GM12878 (cell line): ENCODE results near the gene NSD2. TPM values are rescaled to one million over a fixed set of nuclear protein-coding genes. Genes with fewer than 3 reads are reported as not detected.

ENCODE experiments used
- CEBPB ChIP-seq, 2 experiments: fragments of 150-350 bp in 1 of 2; IDR thresholded peaks; 2 replicates each; pipeline ENCODE4 v1.6.1; 2012 to 2014; ENCODE audit warnings: low read depth in 2 of 2, low read length in 2 of 2, borderline replicate concordance in 1 of 2, inconsistent platforms in 1 of 2
- E2F8 ChIP-seq: fragments of 450-650 bp; IDR thresholded peaks from 2 replicates; pipeline ENCODE4 v1.6.1; 2018; ENCODE audit warnings: mild to moderate bottlenecking, low read depth, moderate library complexity; ENCODE audit not compliant: partially characterized antibody
- MAX ChIP-seq: IDR thresholded peaks from 2 replicates; pipeline ENCODE4 v1.6.1; 2012; ENCODE audit warnings: low read depth, low read length, improper control_type of control experiment
- PBX3 ChIP-seq: IDR thresholded peaks from 2 replicates; pipeline ENCODE4 v1.6.1; 2011; ENCODE audit warnings: mild to moderate bottlenecking, low read depth, low read length, moderate library complexity; ENCODE audit not compliant: insufficient replicate concordance
- PRDM15 ChIP-seq: fragments of 450-650 bp; formaldehyde crosslinking; IDR thresholded peaks from 2 replicates; pipeline ENCODE4 v1.4.0; 2020; ENCODE audit warnings: mild to moderate bottlenecking, moderate library complexity
- REST ChIP-seq: IDR thresholded peaks from 2 replicates; pipeline ENCODE4 v1.6.1; 2012; ENCODE audit warnings: mild to moderate bottlenecking, low read depth, low read length
- SMC3 ChIP-seq: IDR thresholded peaks from 2 replicates; pipeline ENCODE4 v1.6.1; 2011; ENCODE audit warnings: low read length, improper control_type of control experiment, borderline replicate concordance
- SPI1 ChIP-seq: IDR thresholded peaks from 2 replicates; pipeline ENCODE4 v1.6.1; 2011; ENCODE audit warnings: low read depth, mild to moderate bottlenecking, low read length, moderate library complexity, borderline replicate concordance; ENCODE audit not compliant: insufficient read depth
- TCF7 ChIP-seq: IDR thresholded peaks from 2 replicates; pipeline ENCODE4 v1.6.1; 2014; ENCODE audit warnings: antibody characterized with exemption, borderline replicate concordance
- ZNF217 ChIP-seq: fragments of 450-650 bp; IDR thresholded peaks from 2 replicates; pipeline ENCODE4 v1.6.1; 2017; ENCODE audit warnings: antibody characterized with exemption, mild to moderate bottlenecking
- ZNF592 ChIP-seq: fragments of 450-650 bp; IDR thresholded peaks from 2 replicates; pipeline ENCODE4 v1.6.1; 2017; ENCODE audit warnings: mild to moderate bottlenecking, moderate library complexity
- polyA plus RNA-seq, 11 experiments: library from polyadenylated mRNA; depleted of rRNA in 4 of 11; unstranded in 6 of 11; stranded (reverse) in 5 of 11; fragments of >200 nt; fragmentation: Nextera tagmentation in 4 of 11; fragmentation: Illumina TruSeq in 1 of 11; extraction: Ambion mirVana in 4 of 11; extraction: Trizol in 1 of 11; gene quantifications; 1 replicate in 1 of 11; 2 replicates in 10 of 11; pipeline versions ENCODE4 v1.2.1 to v1.2.3, GENCODE V29; 2011 to 2016; ENCODE audit warnings: inconsistent platforms in 2 of 11, missing spikeins in 2 of 11, low read depth in 1 of 11
- total RNA-seq, 4 experiments: library from RNA; depleted of rRNA in 3 of 4; stranded (reverse); fragments of >200 nt in 3 of 4; fragmentation: Illumina TruSeq in 1 of 4; extraction: Trizol in 1 of 4; gene quantifications; 2 replicates each; pipeline versions ENCODE4 v1.2.1 to v1.2.3, GENCODE V29; 2013 to 2021

NSD2 gene
- total and polyA plus RNA-seq, 10 of the 15 experiments (the other 5 are each of a cell fraction or from before 2014, with no cell fraction given), result 8.6 to 139 (median 67.2) TPM

GRCh38 chr4:1855333-1856070 lies 15.7 kb upstream of the NSD2 start (continued):
- TF ChIP-seq REST, result no peak
- peak; percentile 53; the same call in 1 of the 2 replicates for TF ChIP-seq ZNF217
- TF ChIP-seq E2F8, result no peak
- no peak for TF ChIP-seq TCF7
- no peak for TF ChIP-seq MAX
- TF ChIP-seq SMC3, result no peak
- TF ChIP-seq PBX3, result no peak
- no peak for TF ChIP-seq CEBPB (IDR thresholded peaks at IDR 0.05; ENCODE audit: borderline replicate concordance in 1 of 2, low read depth in 2 of 2, low read length in 2 of 2)
- TF ChIP-seq SPI1, result no peak
- no peak for TF ChIP-seq PRDM15 (CRISPR knock-in tag)
- no peak for TF ChIP-seq ZNF592
